Astrocyte of the spinal cord (primary cell): ENCODE results near the gene ZC3H18.
A peak's percentile ranks its signal among the peaks of the same experiment; 100 is the strongest.

Experiments used
- DNase-seq: peaks from one replicate; pipeline ENCODE4 v3.0.0; 2011; ENCODE audit warnings: low read depth, low spot score
- H3K4me3 ChIP-seq: 2 replicates; pipeline ENCODE4 v1.5.1; 2011; ENCODE audit warnings: low read depth, mild to moderate bottlenecking, low read length, moderate library complexity
- CTCF ChIP-seq: IDR thresholded peaks from 2 replicates; pipeline ENCODE4 v1.5.1; 2012; ENCODE audit warnings: low read depth, mild to moderate bottlenecking, low read length, inconsistent platforms
- in situ Hi-C: cut with HindIII; loops from 2 replicates; pipeline ENCODE4 v1.10.0; 2017; ENCODE audit warnings: low sequenced_read_pairs

Gene ZC3H18

GRCh38 chr16:88658714-88659113 is 88.5 kb downstream of the ZC3H18 start:
- no peak overlapping the region for H3K4me3 ChIP-seq
- no peak for TF ChIP-seq CTCF
- in situ Hi-C loops, result no loop called here
- no peak for DNase-seq

DNA sequence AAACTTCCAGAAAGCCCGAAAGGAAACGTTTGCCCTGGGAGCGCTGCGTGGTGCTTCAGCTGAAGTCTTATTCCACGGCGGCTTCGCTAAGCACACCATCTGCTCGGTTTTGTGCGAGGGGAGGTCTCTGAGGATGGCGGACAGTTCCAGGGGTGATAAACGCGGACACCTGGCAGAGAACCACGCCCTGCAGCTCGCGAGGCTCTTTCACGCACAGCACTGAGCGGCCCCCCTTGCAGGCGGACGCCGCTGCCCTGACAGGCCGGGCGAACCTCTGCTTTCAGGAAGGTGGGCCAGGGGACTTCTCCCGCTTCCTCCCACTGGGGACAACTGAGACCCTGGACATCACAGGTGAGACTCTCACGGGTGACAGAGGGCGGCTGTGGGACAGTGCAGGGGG is 89.0 kb downstream of the ZC3H18 start:
- in situ Hi-C loops, result no loop called here
- no peak for TF ChIP-seq CTCF
- DNase-seq, result no peak
- no peak overlapping the region for H3K4me3 ChIP-seq

GRCh38 chr16:88661468-88661867 is 91.3 kb downstream of the ZC3H18 start:
- no peak for DNase-seq
- in situ Hi-C loops, result no loop called here
- TF ChIP-seq CTCF, result no peak
- no peak overlapping the region for H3K4me3 ChIP-seq

DNA sequence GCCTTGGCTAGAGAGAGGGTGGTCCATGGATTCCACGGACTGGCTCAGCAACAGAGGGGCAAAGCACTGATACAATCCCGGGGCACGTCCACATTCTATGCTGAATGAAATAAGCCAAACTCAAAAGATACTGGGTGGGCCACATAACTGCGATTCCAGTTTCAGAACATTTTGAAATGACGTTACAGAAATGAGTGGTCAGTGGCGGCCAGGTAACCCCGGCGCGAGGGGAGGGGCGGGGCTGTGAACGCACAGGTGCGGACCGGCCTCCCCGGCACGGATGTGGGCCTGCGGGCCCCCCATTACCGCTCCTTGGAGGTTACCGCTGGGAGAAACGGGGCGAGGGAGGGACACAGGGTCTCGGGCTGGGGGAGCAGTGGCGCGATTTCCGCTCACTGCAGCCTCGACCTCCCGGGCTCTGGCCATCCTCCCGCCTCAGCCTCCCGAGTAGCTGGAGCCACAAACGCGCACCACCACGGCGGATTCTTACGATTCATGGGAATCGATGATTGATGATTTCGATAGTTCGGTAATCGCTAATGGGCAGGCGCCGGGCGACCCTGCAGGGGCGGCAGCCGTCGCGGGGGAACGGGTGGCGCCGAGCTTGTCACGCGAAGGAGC is 92.1 kb downstream of the ZC3H18 start:
- no peak for TF ChIP-seq CTCF
- H3K4me3 ChIP-seq, result peak overlapping the region; percentile 76
- DNase-seq, result no peak
- in situ Hi-C loops, result no loop called here

- DNase-seq, result peak; percentile 98
Measured at GRCh38 chr16:88662843-88663606, 92.8 kb downstream of the ZC3H18 start, which contains the start of gene MVD. Gene MVD (minus strand): TSS chr16:88663091. CDS start chr16:88663080, 11 bp downstream.

GRCh38 chr16:88665148-88665547 is 94.9 kb downstream of the ZC3H18 start:
- TF ChIP-seq CTCF, result no peak
- in situ Hi-C loops, result no loop called here

More at GRCh38 chr16:88662843-88663606, 92.8 kb downstream of the ZC3H18 start, which contains the start of gene MVD:
- in situ Hi-C loops, result no loop called here
- peak within 1 kb of the TSS; percentile 76 for H3K4me3 ChIP-seq
- no peak for TF ChIP-seq CTCF

More at GRCh38 chr16:88665148-88665547, 94.9 kb downstream of the ZC3H18 start:
- DNase-seq, result no peak
- no peak overlapping the region for H3K4me3 ChIP-seq
